GM23338 (cell line): ENCODE results near the gene DENND1B.

ENCODE experiments used
- CREB1 ChIP-seq: fragments of 250-450 bp; sonication (Bioruptor Pico); IDR thresholded peaks from 2 replicates; pipeline ENCODE4 v1.5.0; 2020; ENCODE audit warnings: low read depth, mild to moderate bottlenecking, moderate library complexity
- EZH2 ChIP-seq: fragments of 200-600 bp; sonication (generic); IDR thresholded peaks from one replicate; pipeline ENCODE4 v1.8.0; 2017; ENCODE audit warnings: antibody characterized with exemption, mild to moderate bottlenecking, low read depth; ENCODE audit not compliant: unreplicated experiment
- EZH2phosphoT487 ChIP-seq: fragments of 200-600 bp; sonication (generic); IDR thresholded peaks from one replicate; pipeline ENCODE4 v1.8.1; 2018; ENCODE audit warnings: antibody characterized with exemption; ENCODE audit not compliant: unreplicated experiment
- JUNB ChIP-seq: IDR thresholded peaks from one replicate; pipeline ENCODE4 v1.6.1; 2016; ENCODE audit warnings: antibody characterized with exemption; ENCODE audit not compliant: unreplicated experiment
- POLR2AphosphoS5 ChIP-seq: IDR thresholded peaks from 2 replicates; pipeline ENCODE4 v1.6.1; 2016; ENCODE audit warnings: antibody characterized with exemption, low read depth
- STAT1 ChIP-seq: IDR thresholded peaks from one replicate; pipeline ENCODE4 v1.6.1; 2016; ENCODE audit warnings: antibody characterized with exemption; ENCODE audit not compliant: unreplicated experiment
- ZNF114 ChIP-seq: fragments of 250-450 bp; sonication (Bioruptor Pico); IDR thresholded peaks from 2 replicates; pipeline ENCODE4 v1.5.0; 2020; ENCODE audit warnings: mild to moderate bottlenecking, moderate library complexity
- ZNF331 ChIP-seq: fragments of 250-450 bp; sonication (Bioruptor Pico); IDR thresholded peaks from 2 replicates; pipeline ENCODE4 v1.5.0; 2020; ENCODE audit warnings: low read depth, mild to moderate bottlenecking, moderate library complexity
- TF ChIP-seq, protein P1 (sequence below), 2 experiments: fragments of 200-600 bp in 1 of 2; sonication (generic) in 1 of 2; conservative IDR thresholded peaks; 2 replicates each; pipeline versions ENCODE4 v1.5.1 to v1.6.1; 2016 to 2017; ENCODE audit warnings: antibody characterized with exemption in 2 of 2, low read depth in 2 of 2, mild to moderate bottlenecking in 2 of 2, moderate library complexity in 1 of 2
- TF ChIP-seq, protein P2 (sequence below): IDR thresholded peaks from 2 replicates; pipeline ENCODE4 v1.6.1; 2016; ENCODE audit warnings: antibody characterized with exemption
- TF ChIP-seq, protein P3 (sequence below): IDR thresholded peaks from one replicate; pipeline ENCODE4 v1.6.1; 2018; ENCODE audit warnings: antibody characterized with exemption; ENCODE audit not compliant: unreplicated experiment

DNA sequence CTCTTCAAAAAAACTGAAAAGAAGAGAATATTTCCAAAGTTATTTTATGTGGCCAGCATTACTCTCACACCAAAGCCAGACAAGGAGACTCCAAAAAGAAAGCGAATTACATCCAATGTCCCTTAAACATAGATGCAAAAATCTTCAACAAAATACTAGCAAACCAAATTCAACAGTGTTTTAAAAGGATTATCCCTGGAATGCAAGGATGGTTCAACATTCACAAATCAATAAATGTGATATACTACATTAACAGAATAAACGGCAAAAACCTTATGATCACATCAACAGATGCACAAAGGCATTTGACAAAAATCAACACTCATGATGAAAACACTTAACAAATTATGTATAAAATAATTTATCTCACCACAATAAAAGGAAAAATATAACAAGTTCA, 207.8 kb downstream of the DENND1B start:
- TF ChIP-seq, protein P1, sequence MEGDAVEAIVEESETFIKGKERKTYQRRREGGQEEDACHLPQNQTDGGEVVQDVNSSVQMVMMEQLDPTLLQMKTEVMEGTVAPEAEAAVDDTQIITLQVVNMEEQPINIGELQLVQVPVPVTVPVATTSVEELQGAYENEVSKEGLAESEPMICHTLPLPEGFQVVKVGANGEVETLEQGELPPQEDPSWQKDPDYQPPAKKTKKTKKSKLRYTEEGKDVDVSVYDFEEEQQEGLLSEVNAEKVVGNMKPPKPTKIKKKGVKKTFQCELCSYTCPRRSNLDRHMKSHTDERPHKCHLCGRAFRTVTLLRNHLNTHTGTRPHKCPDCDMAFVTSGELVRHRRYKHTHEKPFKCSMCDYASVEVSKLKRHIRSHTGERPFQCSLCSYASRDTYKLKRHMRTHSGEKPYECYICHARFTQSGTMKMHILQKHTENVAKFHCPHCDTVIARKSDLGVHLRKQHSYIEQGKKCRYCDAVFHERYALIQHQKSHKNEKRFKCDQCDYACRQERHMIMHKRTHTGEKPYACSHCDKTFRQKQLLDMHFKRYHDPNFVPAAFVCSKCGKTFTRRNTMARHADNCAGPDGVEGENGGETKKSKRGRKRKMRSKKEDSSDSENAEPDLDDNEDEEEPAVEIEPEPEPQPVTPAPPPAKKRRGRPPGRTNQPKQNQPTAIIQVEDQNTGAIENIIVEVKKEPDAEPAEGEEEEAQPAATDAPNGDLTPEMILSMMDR (conservative IDR thresholded peaks at IDR 0.05; ENCODE audit: low read depth in 2 of 2), result no peak
- TF ChIP-seq EZH2 (no peak), ZNF331 (CRISPR knock-in tag) (no peak), ZNF114 (CRISPR knock-in tag) (no peak), POLR2AphosphoS5 (no peak), CREB1 (no peak), EZH2phosphoT487 (no peak), JUNB (no peak), STAT1 (no peak)
- TF ChIP-seq, protein P2, sequence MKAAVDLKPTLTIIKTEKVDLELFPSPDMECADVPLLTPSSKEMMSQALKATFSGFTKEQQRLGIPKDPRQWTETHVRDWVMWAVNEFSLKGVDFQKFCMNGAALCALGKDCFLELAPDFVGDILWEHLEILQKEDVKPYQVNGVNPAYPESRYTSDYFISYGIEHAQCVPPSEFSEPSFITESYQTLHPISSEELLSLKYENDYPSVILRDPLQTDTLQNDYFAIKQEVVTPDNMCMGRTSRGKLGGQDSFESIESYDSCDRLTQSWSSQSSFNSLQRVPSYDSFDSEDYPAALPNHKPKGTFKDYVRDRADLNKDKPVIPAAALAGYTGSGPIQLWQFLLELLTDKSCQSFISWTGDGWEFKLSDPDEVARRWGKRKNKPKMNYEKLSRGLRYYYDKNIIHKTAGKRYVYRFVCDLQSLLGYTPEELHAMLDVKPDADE, result no peak
- TF ChIP-seq, protein P3, sequence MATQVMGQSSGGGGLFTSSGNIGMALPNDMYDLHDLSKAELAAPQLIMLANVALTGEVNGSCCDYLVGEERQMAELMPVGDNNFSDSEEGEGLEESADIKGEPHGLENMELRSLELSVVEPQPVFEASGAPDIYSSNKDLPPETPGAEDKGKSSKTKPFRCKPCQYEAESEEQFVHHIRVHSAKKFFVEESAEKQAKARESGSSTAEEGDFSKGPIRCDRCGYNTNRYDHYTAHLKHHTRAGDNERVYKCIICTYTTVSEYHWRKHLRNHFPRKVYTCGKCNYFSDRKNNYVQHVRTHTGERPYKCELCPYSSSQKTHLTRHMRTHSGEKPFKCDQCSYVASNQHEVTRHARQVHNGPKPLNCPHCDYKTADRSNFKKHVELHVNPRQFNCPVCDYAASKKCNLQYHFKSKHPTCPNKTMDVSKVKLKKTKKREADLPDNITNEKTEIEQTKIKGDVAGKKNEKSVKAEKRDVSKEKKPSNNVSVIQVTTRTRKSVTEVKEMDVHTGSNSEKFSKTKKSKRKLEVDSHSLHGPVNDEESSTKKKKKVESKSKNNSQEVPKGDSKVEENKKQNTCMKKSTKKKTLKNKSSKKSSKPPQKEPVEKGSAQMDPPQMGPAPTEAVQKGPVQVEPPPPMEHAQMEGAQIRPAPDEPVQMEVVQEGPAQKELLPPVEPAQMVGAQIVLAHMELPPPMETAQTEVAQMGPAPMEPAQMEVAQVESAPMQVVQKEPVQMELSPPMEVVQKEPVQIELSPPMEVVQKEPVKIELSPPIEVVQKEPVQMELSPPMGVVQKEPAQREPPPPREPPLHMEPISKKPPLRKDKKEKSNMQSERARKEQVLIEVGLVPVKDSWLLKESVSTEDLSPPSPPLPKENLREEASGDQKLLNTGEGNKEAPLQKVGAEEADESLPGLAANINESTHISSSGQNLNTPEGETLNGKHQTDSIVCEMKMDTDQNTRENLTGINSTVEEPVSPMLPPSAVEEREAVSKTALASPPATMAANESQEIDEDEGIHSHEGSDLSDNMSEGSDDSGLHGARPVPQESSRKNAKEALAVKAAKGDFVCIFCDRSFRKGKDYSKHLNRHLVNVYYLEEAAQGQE, result no peak
